ENCODE results near the gene SPO11.

GRCh38 chr20:57321142-57321541 is 8.5 kb upstream of the SPO11 start:
- no peak for TF ChIP-seq ASH2L (IDR thresholded peaks at IDR 0.05; ENCODE audit: insufficient read length, low read depth, low read length)
- TF ChIP-seq, protein P1, sequence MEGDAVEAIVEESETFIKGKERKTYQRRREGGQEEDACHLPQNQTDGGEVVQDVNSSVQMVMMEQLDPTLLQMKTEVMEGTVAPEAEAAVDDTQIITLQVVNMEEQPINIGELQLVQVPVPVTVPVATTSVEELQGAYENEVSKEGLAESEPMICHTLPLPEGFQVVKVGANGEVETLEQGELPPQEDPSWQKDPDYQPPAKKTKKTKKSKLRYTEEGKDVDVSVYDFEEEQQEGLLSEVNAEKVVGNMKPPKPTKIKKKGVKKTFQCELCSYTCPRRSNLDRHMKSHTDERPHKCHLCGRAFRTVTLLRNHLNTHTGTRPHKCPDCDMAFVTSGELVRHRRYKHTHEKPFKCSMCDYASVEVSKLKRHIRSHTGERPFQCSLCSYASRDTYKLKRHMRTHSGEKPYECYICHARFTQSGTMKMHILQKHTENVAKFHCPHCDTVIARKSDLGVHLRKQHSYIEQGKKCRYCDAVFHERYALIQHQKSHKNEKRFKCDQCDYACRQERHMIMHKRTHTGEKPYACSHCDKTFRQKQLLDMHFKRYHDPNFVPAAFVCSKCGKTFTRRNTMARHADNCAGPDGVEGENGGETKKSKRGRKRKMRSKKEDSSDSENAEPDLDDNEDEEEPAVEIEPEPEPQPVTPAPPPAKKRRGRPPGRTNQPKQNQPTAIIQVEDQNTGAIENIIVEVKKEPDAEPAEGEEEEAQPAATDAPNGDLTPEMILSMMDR (CRISPR knock-in tag; IDR thresholded peaks at IDR 0.05), result no peak
- no peak for TF ChIP-seq HES4 (CRISPR knock-in tag; IDR thresholded peaks at IDR 0.05; ENCODE audit: borderline replicate concordance)
- TF ChIP-seq ZBTB33 (CRISPR knock-in tag; IDR thresholded peaks at IDR 0.05), result no peak
- no peak for TF ChIP-seq NR2C2 (CRISPR knock-in tag; IDR thresholded peaks at IDR 0.05; ENCODE audit: borderline replicate concordance)
- no peak for TF ChIP-seq ZNF549 (CRISPR knock-in tag; IDR thresholded peaks at IDR 0.05)
- no peak for TF ChIP-seq HDAC2 (CRISPR knock-in tag; IDR thresholded peaks at IDR 0.05)
- TF ChIP-seq NFYB (CRISPR knock-in tag; IDR thresholded peaks at IDR 0.05), result no peak
- no peak for TF ChIP-seq NCOR1 (IDR thresholded peaks at IDR 0.05; ENCODE audit: borderline replicate concordance, low read length)
- no peak for TF ChIP-seq ZEB1 (IDR thresholded peaks at IDR 0.05; ENCODE audit: insufficient replicate concordance, low read depth)
